Esophagus squamous epithelium (tissue), 4 donors: Measurements from ENCODE around the gene SIK1.
"Not testable (repeated sequence)": the region's sequence is repeated elsewhere in the genome, so short reads cannot be mapped to it uniquely, and the experiment has no call there.

Source experiments
- CTCF ChIP-seq, 6 experiments: fragments of 450-650 bp in 4 of 6; fragments of 200-600 bp in 2 of 6; sonication (generic) in 2 of 6; IDR thresholded peaks; one replicate each; pipeline ENCODE4 v1.5.1; 2016 to 2019; ENCODE audit warnings: antibody characterized with exemption in 6 of 6, mild to moderate bottlenecking in 4 of 6, moderate library complexity in 4 of 6
- POLR2A ChIP-seq, 4 donors: fragments of 450-650 bp; IDR thresholded peaks; one replicate each; pipeline ENCODE4 v1.6.1; 2017; ENCODE audit warnings: antibody characterized with exemption in 4 of 4, mild to moderate bottlenecking in 4 of 4, moderate library complexity in 3 of 4

GRCh38 chr21:43458995-43459394 is 32.1 kb upstream of the SIK1 start:
- not testable (repeated sequence) for TF ChIP-seq CTCF, POLR2A (IDR thresholded peaks at IDR 0.05)
